Measurements from ENCODE around the gene LGALSL. TPM values are rescaled to one million over a fixed set of nuclear protein-coding genes. Genes with fewer than 3 reads are reported as not detected.

The LGALSL gene
- total RNA-seq, 4 donors from 2014 or later: 3.8 to 19.6 (median 6.5) TPM

GRCh38 chr2:64447317-64448040, 6.5 kb upstream of the LGALSL start:
- H3K4me3 ChIP-seq: no peak overlapping the region
- H3K27me3 ChIP-seq: no peaks in the 10 kb centered on the region
- DNase-seq (no peak), ATAC-seq (no peak)
- intact Hi-C loops (cut with DNase I; ENCODE audit: low total_unique reads) (no loop called here), in situ Hi-C loops (cut with MboI; ENCODE audit: low sequenced_read_pairs in 4 of 4) (no loop called here)
- no peak for TF ChIP-seq POLR2A (IDR thresholded peaks at IDR 0.05)
- no peak for TF ChIP-seq CTCF (IDR thresholded peaks at IDR 0.05 in 4 of 5, conservative IDR thresholded peaks at IDR 0.05 in 1 of 5)
- no peaks in the 10 kb centered on the region for H3K36me3 ChIP-seq
- no peak overlapping the region for H3K27ac ChIP-seq
- H3K9me3 ChIP-seq: no peaks in the 10 kb centered on the region
- H3K4me1 ChIP-seq: peaks cover 11 to 21% of the 10 kb centered on the region in 2 donors

DNA sequence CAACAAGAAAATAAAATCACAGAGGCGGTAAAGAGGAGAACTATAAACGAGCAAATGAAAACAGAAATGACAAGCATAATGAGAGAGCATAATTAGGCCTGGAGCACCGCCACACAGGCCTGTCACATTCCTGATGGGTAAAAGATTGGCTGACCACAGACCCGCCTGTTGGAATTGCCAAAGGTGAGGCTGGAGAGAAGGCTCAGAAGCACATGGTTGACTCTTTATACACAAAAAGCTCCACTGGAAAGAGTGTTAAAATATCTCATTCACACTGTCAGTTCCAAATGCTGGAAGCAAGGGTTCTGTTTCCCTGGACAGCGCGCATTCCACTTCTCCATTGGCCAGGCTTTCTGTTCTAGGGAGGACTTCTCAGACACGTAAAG, 5.9 kb upstream of the LGALSL start:
- no peak overlapping the region for H3K27ac ChIP-seq
- H3K27me3 ChIP-seq: no peaks in the 10 kb centered on the region
- no peak for DNase-seq
- TF ChIP-seq POLR2A (IDR thresholded peaks at IDR 0.05) (no peak), CTCF (IDR thresholded peaks at IDR 0.05 in 4 of 5, conservative IDR thresholded peaks at IDR 0.05 in 1 of 5) (no peak)
- ATAC-seq: no peak
- no peak overlapping the region for H3K4me3 ChIP-seq
- H3K36me3 ChIP-seq: no peaks in the 10 kb centered on the region
- intact Hi-C loops (cut with DNase I; ENCODE audit: low total_unique reads): no loop called here
- H3K9me3 ChIP-seq: no peaks in the 10 kb centered on the region
- in situ Hi-C loops (cut with MboI; ENCODE audit: low sequenced_read_pairs in 4 of 4): no loop called here
- H3K4me1 ChIP-seq: peaks cover 15 to 26% of the 10 kb centered on the region in 2 donors

GRCh38 chr2:64451051-64451450, 2.9 kb upstream of the LGALSL start:
- ATAC-seq (no peak), DNase-seq (no peak)
- no peak overlapping the region for H3K27ac ChIP-seq
- intact Hi-C loops (cut with DNase I; ENCODE audit: low total_unique reads) (loop anchor here (5.0 kb wide), 2 partner anchors 71 to 201 kb away; partner anchors contain the start of genes AFTPH and SERTAD2), in situ Hi-C loops (cut with MboI; ENCODE audit: low sequenced_read_pairs in 4 of 4) (no loop called here)
- no peaks in the 10 kb centered on the region for H3K9me3 ChIP-seq
- H3K27me3 ChIP-seq: no peaks in the 10 kb centered on the region
- TF ChIP-seq CTCF (IDR thresholded peaks at IDR 0.05 in 4 of 5, conservative IDR thresholded peaks at IDR 0.05 in 1 of 5) (no peak), POLR2A (IDR thresholded peaks at IDR 0.05) (no peak)
- no peak overlapping the region for H3K4me3 ChIP-seq
- H3K36me3 ChIP-seq: no peaks in the 10 kb centered on the region
- peaks cover 33 to 47% of the 10 kb centered on the region in 2 donors for H3K4me1 ChIP-seq

GRCh38 chr2:64454386-64455332, 697 bp downstream of the LGALSL start:
- intact Hi-C loops (cut with DNase I; ENCODE audit: low total_unique reads) (loop anchor here (2.0 to 5.0 kb wide), 4 partner anchors 34 to 198 kb away; partner anchors contain the start of genes AFTPH and SERTAD2), in situ Hi-C loops (cut with MboI; ENCODE audit: low sequenced_read_pairs in 4 of 4) (no loop called here)
- H3K4me1 ChIP-seq: peaks cover 33 to 57% of the 10 kb centered on the region in 2 donors
- H3K27ac ChIP-seq: peak overlapping the region; percentile 94 to 99 (median 96)
- H3K27me3 ChIP-seq: no peaks in the 10 kb centered on the region
- peak in 1 of 2 donors; percentile 46 for DNase-seq
- H3K9me3 ChIP-seq: no peaks in the 10 kb centered on the region
- TF ChIP-seq POLR2A (IDR thresholded peaks at IDR 0.05): no peak
- TF ChIP-seq CTCF (IDR thresholded peaks at IDR 0.05 in 4 of 5, conservative IDR thresholded peaks at IDR 0.05 in 1 of 5): no peak
- peak overlapping the region; percentile 72 to 93 (median 82) for H3K4me3 ChIP-seq
- peaks cover 0 to 28% of the 10 kb centered on the region in 2 donors for H3K36me3 ChIP-seq
- peak; percentile 48 to 56 for ATAC-seq
